ENCODE measurements around the gene SPAG16. TPM values are rescaled to one million over a fixed set of nuclear protein-coding genes. Genes with fewer than 3 reads are reported as not detected.

SPAG16 gene
- total RNA-seq, 1 experiment from 2014 or later: 30.0 TPM

- CTCF ChIA-PET: no interaction called here
- H4K20me1 ChIP-seq (ENCODE audit: insufficient read depth): no peaks in the 10 kb centered on the region
- H3K79me2 ChIP-seq (ENCODE audit: low read depth): no peaks in the 10 kb centered on the region
- H3K36me3 ChIP-seq (ENCODE audit: low read depth): no peaks in the 10 kb centered on the region
- H3K9me2 ChIP-seq (ENCODE audit: insufficient read depth): no peaks in the 10 kb centered on the region
- 0 out of 2 replicates have a peak overlapping the region, but pooled peaks have one; percentile 0 for H3K4me2 ChIP-seq
- no peaks in the 10 kb centered on the region for H3K9me3 ChIP-seq (ENCODE audit: insufficient read depth, low read depth)
- H2AFZ ChIP-seq: no peak overlapping the region
- POLR2A ChIA-PET (ENCODE audit: unreplicated experiment): interaction anchor here (0.7 kb wide), 1 partner anchor 22 kb away, joined by 5 read pairs; no protein-coding TSS in a partner anchor
- no TSS peak for BruUV-seq (replicated peaks)
- intact Hi-C loops (cut with micrococcal nuclease; ENCODE audit: unreplicated experiment): no loop called here
- peak in 1 of 2 experiments; percentile 86 for DNase-seq
- 0 out of 2 replicates have a peak overlapping the region, but pooled peaks have one; percentile 11 for H3K27ac ChIP-seq
- H3F3A ChIP-seq (ENCODE audit: insufficient read depth, low read depth): no peaks in the 10 kb centered on the region
- H3K4me1 ChIP-seq (replicated peaks; ENCODE audit: insufficient read depth): peaks cover 17% of the 10 kb centered on the region; the same call in 1 of the 2 replicates
- H3K4me3 ChIP-seq: no peak overlapping the region
- TF ChIP-seq EZH2 (IDR thresholded peaks at IDR 0.05; ENCODE audit: low read depth) (no peak), CTCF (conservative IDR thresholded peaks at IDR 0.05) (no peak)
- H3K27me3 ChIP-seq (ENCODE audit: insufficient read depth, low read depth): no peaks in the 10 kb centered on the region
Measured at GRCh38 chr2:213279116-213279620, 5.1 kb upstream of the SPAG16 start.

DNA sequence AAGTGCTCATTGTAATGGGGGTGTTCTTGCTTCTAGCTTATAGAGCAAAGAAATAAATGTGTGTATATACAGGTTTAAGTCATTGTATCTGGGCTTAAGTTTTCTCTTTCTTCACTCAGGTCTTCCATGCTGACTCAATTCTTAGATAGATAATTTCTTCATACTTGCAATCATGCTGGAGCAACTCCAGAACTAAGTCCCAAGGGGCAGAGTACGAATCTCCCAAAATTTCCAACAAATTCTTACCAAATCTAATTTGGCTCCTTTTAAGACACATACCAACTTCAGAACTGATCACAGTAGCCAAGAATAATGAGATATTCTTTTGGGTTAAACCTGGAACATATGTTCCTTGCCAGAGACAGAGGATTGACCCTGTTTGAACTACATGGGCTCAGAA lies 4.3 kb upstream of the SPAG16 start:
- CTCF ChIA-PET: no interaction called here

GRCh38 chr2:213281156-213281555 lies 3.1 kb upstream of the SPAG16 start:
- Histone ChIP-seq H3K79me2 (ENCODE audit: low read depth) (peaks cover 16% of the 10 kb centered on the region), H2AFZ (no peak overlapping the region), H3K9me3 (ENCODE audit: insufficient read depth, low read depth) (no peaks in the 10 kb centered on the region), H3K27ac (no peak overlapping the region), H3K4me1 (replicated peaks; ENCODE audit: insufficient read depth) (peaks cover 26% of the 10 kb centered on the region; the same call in 1 of the 2 replicates), H3F3A (ENCODE audit: insufficient read depth, low read depth) (no peaks in the 10 kb centered on the region), H4K20me1 (ENCODE audit: insufficient read depth) (no peaks in the 10 kb centered on the region), H3K9me2 (ENCODE audit: insufficient read depth) (no peaks in the 10 kb centered on the region), H3K36me3 (ENCODE audit: low read depth) (no peaks in the 10 kb centered on the region), H3K4me2 (no peak overlapping the region), H3K4me3 (no peak overlapping the region), H3K27me3 (ENCODE audit: insufficient read depth, low read depth) (no peaks in the 10 kb centered on the region)
- no TSS peak for BruUV-seq (replicated peaks)
- intact Hi-C loops (cut with micrococcal nuclease; ENCODE audit: unreplicated experiment): no loop called here
- ChIA-PET CTCF (no interaction called here), POLR2A (ENCODE audit: unreplicated experiment) (no interaction called here)
- TF ChIP-seq CTCF (conservative IDR thresholded peaks at IDR 0.05) (no peak), EZH2 (IDR thresholded peaks at IDR 0.05; ENCODE audit: low read depth) (no peak)
- no peak for DNase-seq

More for the DNA sequence above, 4.3 kb upstream of the SPAG16 start:
- Histone ChIP-seq H3K4me3 (no peak overlapping the region), H3K27me3 (ENCODE audit: insufficient read depth, low read depth) (no peaks in the 10 kb centered on the region), H3K4me2 (no peak overlapping the region), H3K4me1 (replicated peaks; ENCODE audit: insufficient read depth) (peaks cover 17% of the 10 kb centered on the region; the same call in 1 of the 2 replicates), H3K9me2 (ENCODE audit: insufficient read depth) (no peaks in the 10 kb centered on the region), H3K9me3 (ENCODE audit: insufficient read depth, low read depth) (no peaks in the 10 kb centered on the region), H4K20me1 (ENCODE audit: insufficient read depth) (no peaks in the 10 kb centered on the region), H3K36me3 (ENCODE audit: low read depth) (no peaks in the 10 kb centered on the region), H3K27ac (no peak overlapping the region), H3F3A (ENCODE audit: insufficient read depth, low read depth) (no peaks in the 10 kb centered on the region), H3K79me2 (ENCODE audit: low read depth) (peaks cover 4% of the 10 kb centered on the region; the same call in 1 of the 2 replicates), H2AFZ (no peak overlapping the region)
- POLR2A ChIA-PET (ENCODE audit: unreplicated experiment): interaction anchor here (0.7 kb wide), 1 partner anchor 22 kb away, joined by 5 read pairs; no protein-coding TSS in a partner anchor
- DNase-seq: no peak
- intact Hi-C loops (cut with micrococcal nuclease; ENCODE audit: unreplicated experiment): no loop called here
- no TSS peak for BruUV-seq (replicated peaks)
- TF ChIP-seq CTCF (conservative IDR thresholded peaks at IDR 0.05) (no peak), EZH2 (IDR thresholded peaks at IDR 0.05; ENCODE audit: low read depth) (no peak)

Measured in PC-9 (cell line).